DLD1 (cell line): ENCODE data around the gene PRKN.
"Not testable (repeated sequence)": the region's sequence is repeated elsewhere in the genome, so short reads cannot be mapped to it uniquely, and the experiment has no call there.

Experiments
- in situ Hi-C: cut with HindIII; loops from 2 replicates; pipeline ENCODE4 v1.10.0; 2017; ENCODE audit warnings: low sequenced_read_pairs

The PRKN gene

GRCh38 chr6:161836643-161837448 lies 890.7 kb downstream of the PRKN start:
- in situ Hi-C loops = no loop called here

- in situ Hi-C loops = no loop called here
These were observed 891.9 kb downstream of the PRKN start for GRCh38 chr6:161835500-161836215.

GRCh38 chr6:161834426-161834825 lies 893.1 kb downstream of the PRKN start:
- in situ Hi-C loops = no loop called here

- in situ Hi-C loops = no loop called here
These were observed 894.3 kb downstream of the PRKN start for GRCh38 chr6:161833099-161833860.

- in situ Hi-C loops = no loop called here
These were observed 894.9 kb downstream of the PRKN start for GRCh38 chr6:161832622-161833021.

- in situ Hi-C loops = no loop called here
These were observed 896.5 kb downstream of the PRKN start for GRCh38 chr6:161830866-161831616.

GRCh38 chr6:161829291-161829729 lies 898.3 kb downstream of the PRKN start:
- in situ Hi-C loops = no loop called here

GRCh38 chr6:161828355-161828754 lies 899.2 kb downstream of the PRKN start:
- in situ Hi-C loops = no loop called here

- in situ Hi-C loops = no loop called here
These were observed 901.1 kb downstream of the PRKN start for GRCh38 chr6:161826512-161826911.

GRCh38 chr6:161822204-161822603 lies 905.4 kb downstream of the PRKN start:
- in situ Hi-C loops = not testable (repeated sequence)

GRCh38 chr6:161817881-161818280 lies 909.7 kb downstream of the PRKN start:
- in situ Hi-C loops = no loop called here

GRCh38 chr6:161815965-161816364 lies 911.6 kb downstream of the PRKN start:
- in situ Hi-C loops = no loop called here

- in situ Hi-C loops = no loop called here
These were observed 914.4 kb downstream of the PRKN start for GRCh38 chr6:161813156-161813555.

- in situ Hi-C loops = no loop called here
These were observed 917.6 kb downstream of the PRKN start for GRCh38 chr6:161809971-161810370.

GRCh38 chr6:161804838-161805237 lies 922.7 kb downstream of the PRKN start:
- in situ Hi-C loops = no loop called here

- in situ Hi-C loops = no loop called here
These were observed 924.4 kb downstream of the PRKN start for GRCh38 chr6:161803131-161803530.

- in situ Hi-C loops = no loop called here
These were observed 925.3 kb downstream of the PRKN start for GRCh38 chr6:161802231-161802630.

GRCh38 chr6:161798844-161799394 lies 928.6 kb downstream of the PRKN start:
- in situ Hi-C loops = no loop called here

GRCh38 chr6:161796681-161797080 lies 930.9 kb downstream of the PRKN start:
- in situ Hi-C loops = no loop called here

GRCh38 chr6:161792851-161793493 lies 934.6 kb downstream of the PRKN start:
- in situ Hi-C loops = no loop called here
